K562 (cell line): ENCODE results near the gene TRIM44. TPM values are rescaled to one million over a fixed set of nuclear protein-coding genes. Genes with fewer than 3 reads are reported as not detected.

Source experiments
- ATAC-seq: fragments of 200-7000 bp; cut with Tn5 transposase; 3 replicates; pipeline ENCODE4 v1.9.1; 2020; ENCODE audit warnings: moderate library complexity
- BruUV-seq: library from RNA; stranded (reverse); fragments of 400-500 nt; replicated peaks from 2 replicates; lab custom pipeline; 2021; lab: Mats Ljungman, UMichigan
- CTCF ChIA-PET: fragments of 300-600 bp; formaldehyde crosslinking; extraction: SDS; loops from one replicate; lab custom pipeline; 2021; ENCODE audit warnings: low intra/inter-chr PET ratio; lab: Yijun Ruan, JAX
- POLR2A ChIA-PET: fragments of 300-600, 350-650 bp; sonication (Branson Sonifier 250); formaldehyde crosslinking; extraction: SDS; loops from one replicate; lab custom pipeline; 2021; ENCODE audit warnings: antibody characterized with exemption, inconsistent platforms; lab: Yijun Ruan, JAX
- DNase-seq, 4 experiments: peaks; one replicate each; pipeline versions ENCODE4 v3.0.0 to v3.0.0-alpha.2; 2011 to 2018; ENCODE audit warnings: low spot score in 3 of 4, mixed read lengths in 3 of 4; ENCODE audit errors: extremely low read depth in 1 of 4
- FAIRE-seq: peaks from 2 replicates; lab custom pipeline; 2011; peaks lifted over from hg19 to GRCh38; lab: Jason Lieb, UNC
- H2AFZ ChIP-seq: 2 replicates; pipeline ENCODE4 v1.6.0; 2011; ENCODE audit warnings: low read depth, low read length, control low read depth, inconsistent platforms
- H3K27ac ChIP-seq: fragments of 200-600 bp; 3 replicates; pipeline ENCODE4 v1.8.0; 2011; ENCODE audit warnings: low read depth, mild to moderate bottlenecking, control low read depth, inconsistent platforms, low read length, moderate library complexity, mixed read lengths; ENCODE audit errors: extremely low read depth
- H3K27me3 ChIP-seq, 2 experiments: fragments of 300-600 bp in 1 of 2; 2 replicates in 1 of 2; 3 replicates in 1 of 2; pipeline versions ENCODE4 v1.6.0 to v1.8.0; 2011; ENCODE audit warnings: inconsistent platforms in 2 of 2, low read length in 2 of 2, mild to moderate bottlenecking in 1 of 2, mixed read lengths in 1 of 2, moderate library complexity in 1 of 2; ENCODE audit not compliant: control insufficient read depth in 2 of 2, insufficient read depth in 2 of 2
- H3K36me3 ChIP-seq: fragments of 300-600 bp; 3 replicates; pipeline ENCODE4 v1.8.0; 2011; ENCODE audit warnings: mild to moderate bottlenecking, low read length, inconsistent platforms; ENCODE audit not compliant: control insufficient read depth, insufficient read depth
- H3K4me1 ChIP-seq, 2 experiments: fragments of 200-600 bp in 1 of 2; replicated peaks in 1 of 2; 2 replicates in 1 of 2; 3 replicates in 1 of 2; pipeline versions ENCODE4 v1.5.1 to v1.8.0; 2011; ENCODE audit warnings: inconsistent platforms in 2 of 2, low read length in 2 of 2, mild to moderate bottlenecking in 1 of 2, mixed read lengths in 1 of 2, moderate library complexity in 1 of 2; ENCODE audit not compliant: control insufficient read depth in 2 of 2, insufficient read depth in 2 of 2
- H3K4me2 ChIP-seq: 2 replicates; pipeline ENCODE4 v1.6.1; 2011; ENCODE audit warnings: low read length, control low read depth, inconsistent platforms, mixed read lengths; ENCODE audit not compliant: insufficient read depth
- H3K4me3 ChIP-seq: fragments of 200-600 bp; sonication (generic), shearing (Covaris generic); 2 replicates; pipeline ENCODE4 v1.5.1; 2016; ENCODE audit warnings: control low read depth, inconsistent platforms
- H3K79me2 ChIP-seq: fragments of 200-600 bp; 3 replicates; pipeline ENCODE4 v1.8.0; 2011; ENCODE audit warnings: low read length, inconsistent platforms; ENCODE audit not compliant: control insufficient read depth, insufficient read depth
- H3K9ac ChIP-seq, 2 experiments: 2 replicates each; pipeline versions ENCODE4 v1.6.0 to v1.6.1; 2011; ENCODE audit warnings: low read depth in 2 of 2, low read length in 2 of 2, control low read depth in 1 of 2, inconsistent platforms in 1 of 2, mild to moderate bottlenecking in 1 of 2, mixed read lengths in 1 of 2; ENCODE audit not compliant: insufficient read depth in 1 of 2
- H3K9me1 ChIP-seq: one replicate; pipeline ENCODE4 v1.6.0; 2011; ENCODE audit warnings: inconsistent platforms, mild to moderate bottlenecking, low read length, moderate library complexity; ENCODE audit not compliant: control insufficient read depth, insufficient read depth
- H3K9me3 ChIP-seq: replicated peaks from 2 replicates; pipeline ENCODE4 v1.5.1; 2011; ENCODE audit warnings: low read depth, low read length, inconsistent platforms; ENCODE audit not compliant: control insufficient read depth, insufficient read depth
- H4K20me1 ChIP-seq: replicated peaks from 2 replicates; pipeline ENCODE4 v1.6.1; 2011; ENCODE audit warnings: low read length, inconsistent platforms, mixed read lengths; ENCODE audit not compliant: control insufficient read depth, insufficient read depth
- ARID2 ChIP-seq: fragments of 450-650 bp; IDR thresholded peaks from 2 replicates; pipeline ENCODE4 v1.6.1; 2017; ENCODE audit warnings: antibody characterized with exemption, mild to moderate bottlenecking
- FIP1L1 ChIP-seq: fragments of 200-400 bp; formaldehyde crosslinking; IDR thresholded peaks from 2 replicates; pipeline ENCODE4 v1.6.1; 2018; ENCODE audit warnings: mild to moderate bottlenecking, low read depth, low read length; ENCODE audit not compliant: poor library complexity, severe bottlenecking
- FOXK2 ChIP-seq, 2 experiments: fragments of 450-650 bp; IDR thresholded peaks in 1 of 2; conservative IDR thresholded peaks in 1 of 2; 2 replicates each; pipeline ENCODE4 v1.6.1; 2016; ENCODE audit warnings: low read depth in 2 of 2, mild to moderate bottlenecking in 1 of 2
- IFI16 ChIP-seq: fragments of 250-450 bp; sonication (Bioruptor Pico); IDR thresholded peaks from 2 replicates; pipeline ENCODE4 v2.1.2; 2022; ENCODE audit warnings: mild to moderate bottlenecking, inconsistent platforms
- KDM4B ChIP-seq, 2 experiments: fragments of 450-650 bp in 1 of 2; sonication (generic) in 1 of 2; IDR thresholded peaks; 2 replicates each; pipeline ENCODE4 v1.6.1; 2016 to 2017; ENCODE audit warnings: borderline replicate concordance in 2 of 2, antibody characterized with exemption in 1 of 2, low read depth in 1 of 2, mild to moderate bottlenecking in 1 of 2
- NCOA2 ChIP-seq, 2 experiments: fragments of 450-650 bp; IDR thresholded peaks; 2 replicates each; pipeline ENCODE4 v1.6.1; 2018; ENCODE audit warnings: mild to moderate bottlenecking in 2 of 2, moderate library complexity in 1 of 2; ENCODE audit not compliant: partially characterized antibody in 2 of 2
- NCOA6 ChIP-seq: fragments of 450-650 bp; IDR thresholded peaks from 2 replicates; pipeline ENCODE4 v1.6.1; 2017; ENCODE audit warnings: mild to moderate bottlenecking
- SREBF1 ChIP-seq: fragments of 150-350 bp; IDR thresholded peaks from 2 replicates; pipeline ENCODE4 v1.6.1; 2014; ENCODE audit warnings: antibody characterized with exemption, low read depth, low read length, borderline replicate concordance
- SREBF2 ChIP-seq: sonication (generic); formaldehyde crosslinking; IDR thresholded peaks from 2 replicates; pipeline ENCODE4 v1.4.0; 2020; ENCODE audit warnings: mild to moderate bottlenecking, missing genetic modification reagents
- SRSF3 ChIP-seq: fragments of 200-400 bp; formaldehyde crosslinking; IDR thresholded peaks from 2 replicates; pipeline ENCODE4 v1.6.1; 2016; ENCODE audit warnings: mild to moderate bottlenecking, low read length, moderate library complexity; ENCODE audit not compliant: insufficient read depth
- TAF1 ChIP-seq: IDR thresholded peaks from 2 replicates; pipeline ENCODE4 v1.6.1; 2011; ENCODE audit warnings: mild to moderate bottlenecking, low read length, moderate library complexity; ENCODE audit not compliant: insufficient read depth, control insufficient read depth, severe bottlenecking; ENCODE audit errors: extremely low read depth
- TARDBP ChIP-seq: fragments of 450-650 bp; IDR thresholded peaks from 2 replicates; pipeline ENCODE4 v1.6.1; 2016
- ZKSCAN1 ChIP-seq: fragments of 150-350 bp; IDR thresholded peaks from 2 replicates; pipeline ENCODE4 v1.6.1; 2016; ENCODE audit warnings: low read depth, low read length
- ZNF583 ChIP-seq: fragments of 250-450 bp; sonication (Bioruptor Pico); IDR thresholded peaks from 2 replicates; pipeline ENCODE4 v1.4.0; 2020
- ZNF586 ChIP-seq: fragments of 450-650 bp; formaldehyde crosslinking; conservative IDR thresholded peaks from 2 replicates; pipeline ENCODE4 v1.4.0; 2020; ENCODE audit warnings: mild to moderate bottlenecking, moderate library complexity
- WGBS: fragments of 100-300 bp; shearing (Covaris generic); methylation state at CpG from one replicate; pipeline ENCODE4 v1.1.6; 2016; ENCODE audit warnings: low coverage, mixed read lengths; ENCODE audit not compliant: insufficient coverage; ENCODE audit errors: missing lambda C conversion rate; 5-methylcytosine and 5-hydroxymethylcytosine counted together
- in situ Hi-C: fragments of 300-500 bp; cut with MboI; formaldehyde crosslinking; loops from 4 replicates; pipeline ENCODE4 v1.15.0; 2018; ENCODE audit warnings: inconsistent platforms, mixed read lengths
- intact Hi-C: fragments of 100-400 bp; cut with micrococcal nuclease; formaldehyde crosslinking; loops from 2 replicates; pipeline ENCODE4 v1.14.2; 2022
- polyA plus RNA-seq, 8 experiments: library from polyadenylated mRNA; depleted of rRNA in 4 of 8; stranded (reverse) in 5 of 8; unstranded in 3 of 8; fragments of >200 nt; fragmentation: Nextera tagmentation in 2 of 8; fragmentation: Illumina TruSeq in 1 of 8; extraction: Ambion mirVana in 2 of 8; extraction: Trizol in 1 of 8; gene quantifications; 2 replicates each; pipeline versions ENCODE4 v1.2.1 to v1.2.3, GENCODE V29; 2011 to 2014; ENCODE audit warnings: inconsistent platforms in 1 of 8, missing spikeins in 1 of 8
- total RNA-seq, 7 experiments: library from RNA; depleted of rRNA in 6 of 7; stranded (reverse); fragments of >200 nt in 6 of 7; fragmentation: Illumina TruSeq in 2 of 7; extraction: Trizol in 2 of 7; gene quantifications; 2 replicates each; pipeline versions ENCODE4 v1.2.1 to v1.2.3, GENCODE V29; 2011 to 2021; ENCODE audit warnings: low replicate concordance in 1 of 7
- TF ChIP-seq, protein P1 (sequence below): fragments of 250-450 bp; sonication (Bioruptor Pico); IDR thresholded peaks from 2 replicates; pipeline ENCODE4 v1.9.0; 2021; ENCODE audit warnings: mild to moderate bottlenecking
- TF ChIP-seq, protein P2 (sequence below): fragments of 250-450 bp; sonication (Bioruptor Pico); IDR thresholded peaks from 2 replicates; pipeline ENCODE4 v1.8.0; 2021; ENCODE audit warnings: moderate library complexity, mild to moderate bottlenecking, inconsistent platforms

TRIM44 gene
- total and polyA plus RNA-seq, 9 of the 15 experiments (the other 6 are each of a cell fraction or from before 2014, with no cell fraction given) = 8.3 to 105 (median 37.2) TPM

DNA sequence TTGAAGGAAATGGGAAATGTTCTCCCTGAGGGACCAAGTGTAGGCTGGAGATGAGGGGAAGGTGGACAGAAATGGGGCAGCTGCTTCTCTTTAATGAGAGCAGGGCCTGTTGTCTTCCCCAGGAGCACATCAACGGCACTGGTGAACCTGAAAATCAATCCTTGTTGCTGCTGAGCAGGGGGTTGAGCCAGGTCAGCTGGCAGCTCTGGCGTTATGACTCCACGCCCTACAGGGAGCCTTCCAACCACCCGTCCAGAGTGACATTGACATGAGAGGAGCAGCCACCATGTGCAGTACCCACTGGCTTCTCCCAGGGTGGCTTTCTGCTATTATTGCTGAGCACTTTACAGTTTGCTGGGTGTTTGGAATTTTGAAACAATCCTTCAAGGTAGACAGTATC is 164.4 kb downstream of the TRIM44 start:
- Histone ChIP-seq H2AFZ (no peak overlapping the region), H3K9ac (no peak overlapping the region), H3K4me2 (no peak overlapping the region), H4K20me1 (no peaks in the 10 kb centered on the region), H3K4me3 (no peak overlapping the region), H3K79me2 (no peaks in the 10 kb centered on the region), H3K4me1 (no peaks in the 10 kb centered on the region; a peak in 2 of 5 replicates), H3K9me3 (no peaks in the 10 kb centered on the region), H3K27me3 (peaks cover 14 to 23% of the 10 kb centered on the region in 2 experiments; a peak in 3 of 5 replicates), H3K36me3 (no peaks in the 10 kb centered on the region), H3K9me1 (no peaks in the 10 kb centered on the region), H3K27ac (no peak overlapping the region)
- BruUV-seq = no TSS peak
- ChIA-PET POLR2A (interaction anchor here (0.6 to 1.0 kb wide), 2 partner anchors 15 to 19 kb away, joined by 3 to 4 read pairs; no protein-coding TSS in a partner anchor), CTCF (no interaction called here)
- in situ Hi-C loops = no loop called here
- TF ChIP-seq NCOA2 (IDR thresholded peaks at IDR 0.05; ENCODE audit: partially characterized antibody in 2 of 2) = no peak
- no peak for TF ChIP-seq IFI16 (CRISPR knock-in tag)
- TF ChIP-seq KDM4B (IDR thresholded peaks at IDR 0.05; ENCODE audit: borderline replicate concordance in 2 of 2, low read depth in 1 of 2) = no peak
- TF ChIP-seq ZKSCAN1 = no peak
- no peak for TF ChIP-seq SREBF2
- no peak for TF ChIP-seq ZNF586 (CRISPR knock-in tag)
- TF ChIP-seq ZNF583 (CRISPR knock-in tag) = no peak
- TF ChIP-seq SRSF3 = no peak
- TF ChIP-seq, protein P1, sequence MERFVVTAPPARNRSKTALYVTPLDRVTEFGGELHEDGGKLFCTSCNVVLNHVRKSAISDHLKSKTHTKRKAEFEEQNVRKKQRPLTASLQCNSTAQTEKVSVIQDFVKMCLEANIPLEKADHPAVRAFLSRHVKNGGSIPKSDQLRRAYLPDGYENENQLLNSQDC = no peak
- no peak for TF ChIP-seq SREBF1
- no peak for TF ChIP-seq FOXK2 (conservative IDR thresholded peaks at IDR 0.05 in 1 of 2, IDR thresholded peaks at IDR 0.05 in 1 of 2; ENCODE audit: low read depth in 2 of 2)
- TF ChIP-seq TARDBP = no peak
- no peak for TF ChIP-seq TAF1
- no peak for TF ChIP-seq FIP1L1
- no peak for TF ChIP-seq ARID2
- TF ChIP-seq NCOA6 = no peak
- TF ChIP-seq, protein P2, sequence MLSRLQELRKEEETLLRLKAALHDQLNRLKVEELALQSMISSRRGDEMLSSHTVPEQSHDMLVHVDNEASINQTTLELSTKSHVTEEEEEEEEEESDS (CRISPR knock-in tag) = no peak
- intact Hi-C loops = no loop called here
- DNase-seq (no peak), FAIRE-seq (no peak), ATAC-seq (no peak)
- WGBS = 5% methylated on average over 3 of the region's 4 CpGs
